ENCODE results near the gene MBD3L2.

MBD3L2 gene

DNA sequence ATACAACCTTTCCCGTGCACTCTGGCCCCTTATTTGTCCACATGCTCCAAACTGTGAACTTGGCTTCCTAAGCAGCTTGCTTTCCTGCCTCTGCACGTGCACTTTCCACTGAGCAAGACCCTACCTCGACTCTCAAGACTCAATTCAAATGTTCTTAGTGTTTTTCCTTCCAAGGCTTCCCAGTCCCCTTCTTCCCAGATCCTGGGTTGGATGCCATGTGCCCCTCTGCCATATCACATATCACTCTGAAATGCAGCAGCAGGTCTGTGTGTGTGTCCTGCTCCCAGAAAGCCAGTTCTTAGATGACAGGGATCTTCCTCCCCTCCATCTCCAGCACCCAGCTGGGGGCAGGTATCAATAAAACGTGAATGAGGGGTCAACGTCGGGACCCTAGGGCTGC lies 23.4 kb downstream of the MBD3L2 start:
- TF ChIP-seq, protein P1, sequence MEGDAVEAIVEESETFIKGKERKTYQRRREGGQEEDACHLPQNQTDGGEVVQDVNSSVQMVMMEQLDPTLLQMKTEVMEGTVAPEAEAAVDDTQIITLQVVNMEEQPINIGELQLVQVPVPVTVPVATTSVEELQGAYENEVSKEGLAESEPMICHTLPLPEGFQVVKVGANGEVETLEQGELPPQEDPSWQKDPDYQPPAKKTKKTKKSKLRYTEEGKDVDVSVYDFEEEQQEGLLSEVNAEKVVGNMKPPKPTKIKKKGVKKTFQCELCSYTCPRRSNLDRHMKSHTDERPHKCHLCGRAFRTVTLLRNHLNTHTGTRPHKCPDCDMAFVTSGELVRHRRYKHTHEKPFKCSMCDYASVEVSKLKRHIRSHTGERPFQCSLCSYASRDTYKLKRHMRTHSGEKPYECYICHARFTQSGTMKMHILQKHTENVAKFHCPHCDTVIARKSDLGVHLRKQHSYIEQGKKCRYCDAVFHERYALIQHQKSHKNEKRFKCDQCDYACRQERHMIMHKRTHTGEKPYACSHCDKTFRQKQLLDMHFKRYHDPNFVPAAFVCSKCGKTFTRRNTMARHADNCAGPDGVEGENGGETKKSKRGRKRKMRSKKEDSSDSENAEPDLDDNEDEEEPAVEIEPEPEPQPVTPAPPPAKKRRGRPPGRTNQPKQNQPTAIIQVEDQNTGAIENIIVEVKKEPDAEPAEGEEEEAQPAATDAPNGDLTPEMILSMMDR (IDR thresholded peaks at IDR 0.05): no peak
- DNase-seq (ENCODE audit: low spot score): no peak
- H3K4me3 ChIP-seq: no peak overlapping the region
- H3K27ac ChIP-seq: no peak overlapping the region

GRCh38 chr19:7074705-7075282 lies 25.7 kb downstream of the MBD3L2 start:
- TF ChIP-seq, protein P1 (IDR thresholded peaks at IDR 0.05): no peak
- Histone ChIP-seq H3K4me3 (no peak overlapping the region), H3K27ac (no peak overlapping the region)
- DNase-seq (ENCODE audit: low spot score): no peak

GRCh38 chr19:7076151-7076550 lies 27.0 kb downstream of the MBD3L2 start:
- DNase-seq (ENCODE audit: low spot score): no peak
- Histone ChIP-seq H3K27ac (no peak overlapping the region), H3K4me3 (no peak overlapping the region)
- TF ChIP-seq, protein P1 (IDR thresholded peaks at IDR 0.05): no peak

GRCh38 chr19:7078008-7078407 lies 28.9 kb downstream of the MBD3L2 start:
- H3K4me3 ChIP-seq: no peak overlapping the region
- H3K27ac ChIP-seq: no peak overlapping the region
- TF ChIP-seq, protein P1 (IDR thresholded peaks at IDR 0.05): no peak
- DNase-seq (ENCODE audit: low spot score): no peak

- Histone ChIP-seq H3K27ac (no peak overlapping the region), H3K4me3 (peak overlapping the region; percentile 50)
- DNase-seq (ENCODE audit: low spot score): no peak
- TF ChIP-seq, protein P1 (IDR thresholded peaks at IDR 0.05): no peak
These were observed 34.2 kb downstream of the MBD3L2 start for GRCh38 chr19:7083076-7083956.

DNA sequence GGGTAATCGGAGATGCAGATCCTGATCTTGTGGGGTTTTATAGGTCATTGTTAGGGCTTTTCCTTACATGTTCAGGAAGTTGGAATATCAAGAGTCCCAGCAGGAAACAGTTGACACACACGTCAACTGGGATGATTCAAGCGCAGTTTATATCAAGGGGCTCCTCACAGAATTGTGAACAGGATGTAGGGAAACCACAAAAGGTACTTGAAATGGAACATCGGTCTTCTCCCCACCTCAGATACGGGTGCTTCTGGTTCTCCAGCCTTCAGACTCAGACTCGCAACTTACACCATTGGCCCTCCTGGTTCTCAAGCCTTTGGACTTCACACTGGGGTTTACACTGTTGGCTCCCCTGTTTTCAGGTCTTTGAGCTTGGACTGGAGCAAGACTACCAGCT lies 39.9 kb downstream of the MBD3L2 start:
- no peak overlapping the region for H3K27ac ChIP-seq
- no peak for DNase-seq (ENCODE audit: low spot score)
- H3K4me3 ChIP-seq: no peak overlapping the region
- TF ChIP-seq, protein P1 (IDR thresholded peaks at IDR 0.05): no peak

DNA sequence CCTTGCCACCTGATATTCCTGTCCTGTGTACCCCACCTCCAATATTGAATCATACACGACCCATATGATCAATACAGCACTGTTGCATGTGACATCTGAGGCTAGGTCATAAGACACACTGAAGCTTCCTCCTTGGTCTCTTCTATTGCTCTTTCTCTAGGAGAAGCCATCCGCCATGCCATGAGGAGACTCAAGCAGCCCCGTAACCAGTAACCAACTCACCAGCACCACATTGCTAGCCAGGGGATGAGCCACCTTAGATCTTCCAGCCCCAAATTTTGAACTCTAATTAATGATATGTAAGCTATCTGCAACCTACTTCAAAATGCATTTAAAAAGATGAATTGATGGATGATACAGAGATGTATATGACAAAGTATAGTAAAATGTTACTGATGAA lies 49.0 kb downstream of the MBD3L2 start:
- DNase-seq (ENCODE audit: low spot score): no peak
- H3K4me3 ChIP-seq: no peak overlapping the region
- TF ChIP-seq, protein P1 (IDR thresholded peaks at IDR 0.05): no peak
- H3K27ac ChIP-seq: peak overlapping the region in 1 of 2 donors; percentile 79

All from coronary artery (tissue), 2 donors.